ENCODE results near the gene GFY.

The GFY gene

GRCh38 chr19:49425178-49425577 lies at the start of gene GFY:
Gene GFY, plus strand, starts transcription at chr19:49425388. Its CDS starts 1,043 bp downstream, at chr19:49426431.
- DNase-seq (ENCODE audit: low read depth): no peak

DNA sequence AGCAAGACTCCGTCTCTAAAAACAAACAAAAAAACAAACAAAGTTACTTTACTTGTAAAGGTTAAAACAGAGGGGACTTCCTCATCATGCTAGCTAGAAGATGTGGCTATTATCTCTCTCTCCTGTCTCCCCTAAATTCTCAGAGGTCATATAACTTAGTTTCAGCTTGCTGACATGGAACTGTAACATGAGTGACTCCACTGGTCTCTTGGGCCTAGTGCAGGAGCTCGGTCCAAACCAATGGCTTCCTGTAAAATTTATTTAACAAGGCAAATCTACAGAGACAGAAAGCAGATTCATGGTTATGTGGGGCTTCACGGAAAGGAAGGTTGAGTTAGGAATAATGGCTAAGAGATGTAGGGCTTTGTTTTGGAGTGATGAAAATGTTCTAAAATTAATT lies 46.7 kb upstream of the GFY start:
- DNase-seq (ENCODE audit: low read depth): no peak

DNA sequence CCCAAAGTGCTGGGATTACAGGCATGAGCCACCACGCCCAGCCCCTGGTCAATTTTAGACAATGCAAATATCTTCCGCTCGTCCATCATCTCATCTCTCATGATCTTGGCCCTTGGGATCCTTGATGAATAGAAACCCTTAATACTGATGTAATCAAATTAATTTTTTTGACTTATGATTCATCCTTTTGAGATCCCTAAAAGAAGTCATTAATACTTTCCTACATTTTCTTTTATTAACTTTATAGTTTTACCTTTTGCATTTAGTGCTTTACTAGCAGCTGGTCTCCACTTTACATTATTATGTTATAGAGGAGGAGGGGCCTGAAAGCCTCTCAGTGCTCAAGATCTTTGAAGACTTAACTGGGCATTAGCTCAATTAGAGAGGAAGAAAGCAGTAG lies 44.8 kb upstream of the GFY start:
- DNase-seq (ENCODE audit: low read depth): no peak

DNA sequence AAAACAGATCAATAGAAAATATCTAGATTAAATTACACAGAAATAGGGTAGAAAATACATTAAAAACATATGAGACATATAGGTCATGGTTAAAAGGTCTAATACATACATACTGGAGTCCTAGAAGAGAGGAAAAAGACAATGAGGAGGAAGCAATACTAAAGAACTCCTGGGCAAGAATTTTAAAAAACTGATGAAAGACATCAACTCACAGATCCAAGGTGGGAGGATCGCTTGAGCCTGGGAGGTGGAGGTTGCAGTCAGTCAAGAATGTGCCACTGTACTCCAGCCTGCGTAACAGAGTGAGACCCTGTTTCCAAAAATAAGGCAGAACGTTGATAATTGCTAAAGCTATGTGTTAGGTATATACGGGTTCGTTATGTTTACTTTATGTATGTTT lies 42.5 kb upstream of the GFY start:
- DNase-seq (ENCODE audit: low read depth): no peak

GRCh38 chr19:49383599-49383998 lies 41.6 kb upstream of the GFY start:
- DNase-seq (ENCODE audit: low read depth): no peak

- no peak for DNase-seq (ENCODE audit: low read depth)
Observed at GRCh38 chr19:49387936-49388372, 37.2 kb upstream of the GFY start, which contains the start of gene KASH5. Gene KASH5, plus strand, starts transcription at chr19:49388249. Its CDS starts 2,635 bp downstream, at chr19:49390884.

DNA sequence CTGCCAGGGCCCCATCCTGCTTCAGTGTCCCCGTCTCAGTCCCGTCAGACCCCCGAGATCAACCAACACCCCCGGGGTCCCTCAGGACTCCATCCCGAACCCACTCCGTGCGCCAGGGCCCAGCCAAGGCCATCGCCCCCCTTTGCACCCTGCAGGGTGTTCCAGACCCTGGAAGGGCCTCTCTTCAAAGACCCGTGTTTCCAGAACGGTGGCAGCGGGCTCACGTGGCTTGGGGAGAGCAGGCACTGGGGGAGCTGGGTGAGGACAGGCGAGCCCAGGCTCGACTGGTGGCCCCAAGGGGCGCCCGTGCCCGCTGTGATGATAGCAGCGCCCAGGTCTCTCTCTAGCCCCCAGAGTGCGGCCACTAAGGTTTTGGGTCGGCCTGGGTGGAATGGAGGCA lies 35.8 kb upstream of the GFY start:
- DNase-seq (ENCODE audit: low read depth): no peak

DNA sequence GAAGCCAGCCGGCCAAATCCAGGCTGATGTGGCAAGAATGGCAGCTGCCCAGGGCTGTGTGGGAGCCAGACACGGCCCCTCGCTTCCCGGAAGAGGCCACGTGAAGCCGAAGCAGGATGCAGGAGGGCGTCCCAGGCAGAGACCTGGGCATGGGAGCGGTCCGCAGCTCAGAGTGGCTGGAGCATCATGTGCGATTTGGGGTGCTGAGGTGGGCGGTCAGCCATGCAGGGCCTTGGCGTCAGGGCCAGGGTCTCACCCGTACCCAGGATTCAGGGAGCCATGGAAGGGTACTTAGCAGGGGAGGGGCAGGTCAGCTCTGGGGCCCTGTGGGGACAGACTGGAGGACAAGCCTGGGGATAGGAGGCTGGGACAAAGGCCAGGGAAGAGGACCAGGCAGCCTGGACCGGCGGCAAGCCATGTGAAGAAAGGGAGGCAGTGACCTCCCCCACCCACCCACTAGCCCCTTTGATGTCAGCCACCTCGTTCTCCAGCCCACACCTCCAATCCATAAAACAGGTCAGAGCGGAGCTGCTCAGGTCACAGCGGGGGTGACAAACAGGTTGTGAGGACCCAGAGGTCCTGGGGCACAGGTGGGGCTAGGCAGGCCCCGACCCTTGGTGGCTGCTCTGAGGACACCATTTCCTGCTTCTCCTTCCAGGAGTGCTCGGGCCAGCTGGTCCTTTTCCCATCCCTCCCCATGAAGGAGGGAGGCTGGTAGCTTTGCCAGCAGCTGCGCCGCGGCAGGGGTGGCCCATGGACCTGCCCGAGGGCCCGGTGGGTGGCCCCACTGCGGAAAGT lies 34.9 kb upstream of the GFY start:
- DNase-seq (ENCODE audit: low read depth): no peak

- no peak for DNase-seq (ENCODE audit: low read depth)
Observed at GRCh38 chr19:49390929-49391359, 34.2 kb upstream of the GFY start.

- DNase-seq (ENCODE audit: low read depth): peak; percentile 57
Observed at GRCh38 chr19:49391581-49392399, 33.4 kb upstream of the GFY start.

DNA sequence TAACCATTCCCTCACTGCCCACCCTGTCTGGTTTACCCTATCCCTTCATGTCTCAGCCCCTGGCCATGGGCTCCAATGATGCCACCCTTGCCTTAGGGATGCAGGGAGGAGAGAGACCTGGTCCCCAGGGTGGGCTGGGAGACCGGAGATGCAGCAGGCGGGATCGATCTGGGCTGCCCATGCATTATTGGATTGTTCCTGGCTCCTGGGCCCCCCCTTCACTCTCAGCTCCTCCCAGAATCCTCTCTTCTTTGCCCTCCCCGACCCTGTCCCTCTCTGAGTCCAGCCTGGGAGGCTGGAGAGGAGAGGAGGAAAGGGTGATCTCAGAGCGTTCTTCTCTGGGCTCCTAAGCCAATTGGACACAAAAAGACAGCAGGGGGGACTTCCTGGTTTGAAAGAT lies 31.3 kb upstream of the GFY start:
- no peak for DNase-seq (ENCODE audit: low read depth)

- DNase-seq (ENCODE audit: low read depth): no peak
Observed at GRCh38 chr19:49395581-49396407, 29.4 kb upstream of the GFY start.

- DNase-seq (ENCODE audit: low read depth): no peak
Observed at GRCh38 chr19:49396738-49397505, 28.3 kb upstream of the GFY start.

DNA sequence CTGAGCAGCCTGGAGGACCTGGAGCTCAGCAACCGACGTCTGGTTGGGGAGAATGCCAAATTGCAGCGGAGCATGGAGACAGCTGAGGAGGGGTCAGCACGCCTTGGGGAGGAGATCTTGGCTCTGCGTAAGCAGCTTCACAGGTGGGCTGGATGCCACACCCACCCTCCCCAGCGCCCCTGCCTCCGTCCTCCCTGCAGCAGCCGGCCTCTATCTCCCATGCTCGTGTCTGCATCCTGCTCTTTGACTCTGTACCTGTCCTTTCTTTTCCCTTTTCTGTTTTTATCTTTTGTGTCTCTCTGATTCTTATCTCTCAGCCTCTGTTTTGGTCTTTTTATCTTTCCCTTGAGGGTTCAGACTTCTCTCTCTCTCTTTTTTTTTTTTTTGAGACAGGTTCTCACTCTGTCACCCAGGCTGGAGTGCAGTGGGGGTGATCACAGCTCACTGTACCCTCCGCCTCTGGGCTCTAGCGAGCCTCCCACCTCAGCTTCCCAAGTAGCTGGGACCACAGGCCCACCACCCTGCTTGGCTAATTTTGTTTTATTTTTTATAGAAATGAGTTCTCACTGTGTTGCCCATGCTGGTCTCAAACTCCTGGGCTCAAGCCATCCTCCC lies 27.1 kb upstream of the GFY start:
- no peak for DNase-seq (ENCODE audit: low read depth)

DNA sequence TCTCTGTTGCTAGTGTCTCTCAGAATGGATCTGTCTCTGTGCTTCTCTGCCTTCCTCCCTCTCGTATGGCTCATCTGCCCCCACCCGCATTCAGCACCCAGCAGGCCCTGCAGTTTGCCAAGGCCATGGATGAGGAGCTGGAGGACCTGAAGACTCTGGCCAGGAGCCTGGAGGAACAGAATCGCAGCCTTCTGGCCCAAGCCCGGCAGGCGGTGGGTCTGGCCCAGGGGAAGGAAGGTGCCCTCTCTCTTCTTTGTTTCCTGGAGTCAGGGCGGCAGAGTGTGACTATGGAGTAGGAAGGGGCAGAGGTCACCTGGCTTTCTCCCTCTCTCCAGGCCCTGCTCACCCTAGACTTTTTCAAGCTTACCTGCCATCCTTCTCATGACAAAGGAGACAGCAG lies 26.3 kb upstream of the GFY start:
- no peak for DNase-seq (ENCODE audit: low read depth)

- no peak for DNase-seq (ENCODE audit: low read depth)
Observed at GRCh38 chr19:49400029-49400428, 25.2 kb upstream of the GFY start.

- no peak for DNase-seq (ENCODE audit: low read depth)
Observed at GRCh38 chr19:49403404-49404187, 21.6 kb upstream of the GFY start.

DNA sequence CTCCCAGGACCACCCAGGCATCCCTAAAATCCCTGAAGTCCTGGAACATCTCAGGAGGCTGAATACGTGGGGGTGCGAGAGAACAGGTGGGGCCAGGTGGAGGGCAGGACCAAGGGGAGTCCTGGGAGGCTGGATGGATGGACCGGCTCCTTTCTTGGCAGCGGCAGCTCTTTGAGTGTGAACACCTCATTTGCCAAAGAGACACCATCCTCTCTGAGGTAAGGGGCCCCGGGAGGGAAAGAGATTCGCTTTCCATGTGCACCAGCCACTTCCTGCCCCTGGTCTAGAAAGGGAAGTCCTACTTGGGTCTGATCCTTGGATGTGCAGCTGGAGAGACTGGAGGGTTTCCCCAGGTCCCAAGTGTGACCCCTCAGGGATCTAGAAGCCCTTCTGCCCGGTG lies 18.1 kb upstream of the GFY start:
- DNase-seq (ENCODE audit: low read depth): no peak

DNA sequence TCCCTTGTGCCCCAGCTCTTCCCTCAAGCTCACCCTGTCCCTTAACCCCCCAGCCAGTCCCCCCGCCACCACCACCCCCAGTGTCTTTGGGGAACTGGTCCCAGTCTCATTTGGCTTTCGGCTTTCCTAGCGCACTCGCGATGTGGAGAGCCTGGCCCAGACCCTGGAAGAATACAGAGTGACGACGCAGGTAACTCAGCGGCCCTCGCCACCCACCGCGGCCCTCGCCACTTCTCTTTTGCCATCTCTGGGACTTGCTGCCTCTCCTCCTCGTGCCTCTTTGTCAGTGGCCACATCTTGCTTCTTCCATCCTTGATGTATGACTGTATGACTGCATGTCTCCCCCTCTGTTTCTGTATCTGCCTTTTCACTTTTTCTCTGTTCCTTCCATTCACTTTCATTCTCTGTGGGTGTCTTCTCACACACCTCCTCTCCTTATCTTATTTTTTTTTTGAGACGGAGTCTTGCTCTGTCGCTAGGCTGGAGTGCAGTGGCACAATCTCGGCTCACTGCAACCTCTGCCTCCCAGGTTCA lies 17.6 kb upstream of the GFY start:
- no peak for DNase-seq (ENCODE audit: low read depth)
